T-helper 22 cell (primary cell): Measurements from ENCODE around the gene BARX2.

Experiments used
- DNase-seq: peaks from one replicate; pipeline ENCODE4 v3.0.0-alpha.2; 2020; ENCODE audit warnings: low read depth

The BARX2 gene

DNA sequence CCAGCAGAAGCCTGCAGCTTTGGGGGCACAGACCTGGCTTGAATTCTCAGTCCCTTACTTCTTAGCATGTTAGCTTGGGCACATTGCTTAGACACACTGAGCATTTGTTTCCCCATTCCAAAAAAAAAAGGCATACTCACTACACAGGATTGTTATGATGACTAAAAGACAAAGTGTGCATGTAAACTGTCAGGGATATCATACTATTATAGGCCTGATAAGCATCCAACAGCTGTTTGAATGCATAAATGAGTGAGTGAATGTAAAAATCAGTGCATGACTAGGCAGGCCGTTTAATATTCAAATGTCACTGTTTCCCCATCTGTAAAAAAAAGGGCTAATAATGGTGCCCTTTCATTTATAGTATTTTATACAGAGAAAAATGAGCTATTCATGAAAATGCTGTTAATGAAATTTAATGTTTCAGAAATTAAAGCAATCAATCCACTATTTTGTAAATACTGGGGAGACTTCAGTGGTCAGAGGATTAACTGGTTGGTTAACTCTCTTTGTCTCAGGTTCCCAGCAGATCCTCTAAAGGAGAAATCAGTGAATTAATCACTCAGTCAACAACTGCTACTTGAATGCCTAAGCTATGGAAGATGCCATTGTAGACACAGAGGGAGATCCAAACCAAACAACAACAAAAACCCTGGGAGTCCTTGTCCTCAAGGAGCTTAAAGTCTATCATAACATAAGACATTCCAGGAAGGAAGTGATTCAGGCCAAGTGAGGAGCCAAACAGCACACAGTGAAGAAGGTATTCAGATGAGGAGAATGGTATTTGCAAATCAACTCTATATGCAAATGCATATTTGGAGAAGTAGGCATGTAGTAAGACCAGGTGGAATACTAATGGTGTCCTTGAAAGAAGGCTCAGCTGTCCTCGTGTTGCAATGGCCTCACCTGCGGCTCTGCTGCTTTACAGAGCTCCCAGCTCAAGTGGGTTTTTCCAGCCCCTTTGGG lies 26.8 kb downstream of the BARX2 start:
- no peak for DNase-seq

DNA sequence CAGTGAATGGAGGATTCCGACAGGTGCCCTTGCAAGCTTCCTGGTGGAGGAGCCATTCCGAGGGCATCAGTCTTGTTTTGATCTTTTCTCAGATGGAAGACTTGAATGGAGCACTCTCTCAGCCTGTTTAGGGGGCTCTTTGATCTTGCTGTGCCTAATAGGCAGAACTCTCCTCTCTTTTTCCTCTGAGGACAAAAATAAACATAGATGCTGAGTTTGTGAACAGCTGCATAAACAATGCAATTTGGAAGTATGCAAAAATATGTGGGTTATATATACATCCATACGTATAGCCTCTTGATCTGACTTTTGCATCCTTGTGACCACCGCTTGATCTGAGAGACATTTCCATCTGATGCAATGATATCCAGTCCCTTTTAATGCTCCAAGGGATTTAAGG lies 29.1 kb downstream of the BARX2 start:
- no peak for DNase-seq

DNA sequence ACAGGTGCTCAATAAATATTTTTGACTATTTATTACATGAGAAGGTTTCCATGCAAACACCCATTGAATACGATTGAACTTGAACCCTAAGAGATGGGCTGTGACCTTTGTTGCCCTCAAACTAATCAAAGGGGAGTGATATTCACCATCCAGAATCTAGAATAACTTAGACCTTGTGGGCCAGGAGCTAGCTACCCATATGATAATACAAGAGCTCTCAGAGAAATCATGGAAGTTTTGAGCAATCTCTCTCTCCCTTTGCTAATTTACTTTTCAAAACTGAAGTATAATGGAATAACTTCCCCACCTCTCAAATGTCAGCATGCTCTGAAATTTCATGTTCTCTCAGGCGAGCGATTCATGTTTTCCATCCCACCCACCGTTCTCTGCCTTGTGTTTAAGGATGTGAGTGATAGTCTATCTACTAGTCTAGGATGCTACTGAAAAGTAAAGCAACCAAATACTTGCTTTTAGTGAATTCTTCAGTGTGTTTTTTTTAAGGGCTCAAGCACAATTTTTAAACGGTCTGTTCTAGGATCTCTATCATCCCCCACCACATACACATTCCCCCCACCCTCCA lies 33.3 kb downstream of the BARX2 start:
- DNase-seq, result no peak

DNA sequence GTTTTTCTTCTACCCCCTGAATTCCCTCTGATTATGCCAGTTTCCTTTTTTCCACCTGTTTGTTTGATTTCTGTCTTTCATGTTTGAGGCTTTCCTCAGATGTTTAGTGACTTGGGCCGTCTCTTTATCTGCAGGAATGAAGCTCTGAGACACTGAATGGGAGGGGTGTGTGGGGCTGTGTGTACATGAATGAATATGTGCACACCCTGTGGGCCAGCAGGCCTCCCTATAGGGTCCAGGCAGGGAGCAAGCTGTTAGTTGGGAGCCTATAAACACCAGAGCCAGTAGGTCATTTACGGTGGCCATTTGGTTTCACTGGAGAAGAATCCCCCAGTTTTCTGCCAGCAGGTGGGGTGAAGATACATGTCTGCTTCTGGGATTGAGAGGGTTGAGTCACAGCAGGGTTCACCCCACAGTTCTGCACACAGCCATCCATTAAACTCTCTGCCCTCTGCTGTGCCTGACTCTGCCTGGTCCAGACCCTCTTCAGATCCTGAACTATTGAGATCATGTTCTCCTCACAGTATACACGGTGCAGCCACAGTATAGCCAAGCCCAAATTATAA lies 34.8 kb downstream of the BARX2 start:
- DNase-seq, result no peak

DNA sequence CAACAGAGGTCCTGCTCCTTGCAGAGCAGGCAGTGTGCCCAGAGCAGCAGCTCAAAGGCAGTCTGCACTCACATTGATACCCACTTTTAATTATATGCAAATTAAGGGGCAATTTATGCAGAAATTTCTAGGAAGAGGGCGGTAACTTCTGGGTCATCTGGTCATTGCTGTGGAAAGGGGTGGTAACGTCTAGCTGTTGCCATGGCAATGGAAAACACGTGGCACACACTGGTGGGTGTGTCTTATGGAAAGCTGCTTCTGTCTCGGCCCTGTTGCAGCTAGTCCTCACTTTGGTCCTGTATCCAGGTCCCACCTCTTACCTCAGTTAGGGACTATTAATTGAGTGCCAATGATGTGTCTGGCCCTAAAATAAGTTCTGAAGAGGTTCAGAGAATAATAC lies 36.8 kb downstream of the BARX2 start:
- DNase-seq, result no peak

DNA sequence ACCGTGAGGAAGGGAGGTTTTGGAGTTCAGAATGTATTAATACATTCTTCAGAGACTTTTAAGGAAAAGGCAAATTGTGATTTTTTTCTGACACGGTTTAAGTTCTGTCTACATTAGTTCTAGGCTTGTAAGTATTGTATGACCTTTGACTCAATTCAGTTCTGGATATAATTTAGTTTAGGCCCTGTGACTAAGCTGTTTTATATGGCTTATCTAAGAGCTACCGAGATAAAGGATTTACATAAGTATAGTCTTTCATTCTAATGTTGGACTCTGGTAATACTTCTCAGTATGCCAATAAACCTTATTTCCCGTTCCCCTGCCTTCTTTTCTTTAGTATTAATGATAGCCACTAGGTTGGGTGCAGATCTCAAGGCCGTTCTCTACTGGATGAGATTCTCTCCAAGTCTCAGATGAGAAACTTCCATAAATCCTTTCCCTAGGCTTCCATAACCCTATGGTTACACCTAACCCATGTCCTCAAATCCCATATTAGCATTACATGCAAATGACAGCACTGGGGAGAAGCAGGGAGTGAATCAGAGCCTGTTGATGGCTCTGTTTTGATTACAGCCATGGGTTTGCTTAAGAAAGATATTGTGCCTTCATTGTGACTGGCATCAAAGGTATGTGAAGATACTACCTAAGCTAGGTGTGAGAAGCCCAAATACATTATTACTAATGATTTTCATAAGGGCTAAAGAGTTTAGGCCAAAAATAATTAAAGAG lies 38.7 kb downstream of the BARX2 start:
- DNase-seq, result no peak

DNA sequence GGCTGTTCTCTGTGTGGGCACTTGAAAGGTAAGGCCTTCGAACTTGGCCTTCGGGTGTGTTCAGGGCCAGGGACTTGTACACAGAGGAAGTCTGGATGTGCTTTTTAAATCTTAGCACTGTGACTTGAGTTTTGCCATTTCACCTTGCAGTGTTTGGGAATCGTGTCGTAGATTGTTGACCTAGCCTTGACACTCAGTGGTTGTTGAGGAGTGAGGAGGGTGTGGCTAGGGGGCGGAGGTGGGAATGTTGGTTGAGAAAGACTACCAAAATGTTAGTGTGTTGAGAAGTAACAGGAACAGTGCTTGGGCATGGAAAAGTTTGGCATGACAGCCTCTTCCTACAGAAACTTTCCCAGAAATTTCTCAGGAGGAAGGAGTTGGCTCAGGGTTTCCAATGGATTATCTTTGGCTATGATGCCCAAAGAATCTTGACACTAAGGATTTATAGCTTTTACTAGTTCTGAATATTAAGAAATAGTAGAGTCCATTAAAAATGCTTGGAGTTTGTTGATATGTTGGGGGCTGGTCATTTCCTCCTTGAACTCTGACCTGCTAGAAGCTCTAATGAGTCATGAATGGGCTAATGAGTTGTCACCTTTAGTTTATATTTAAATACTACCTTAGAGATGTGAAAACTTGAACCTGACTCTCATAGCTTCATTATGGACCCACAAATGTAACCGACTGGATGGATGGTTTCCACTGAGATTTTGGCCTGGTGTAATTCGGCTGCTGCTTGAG lies 40.6 kb downstream of the BARX2 start:
- no peak for DNase-seq

DNA sequence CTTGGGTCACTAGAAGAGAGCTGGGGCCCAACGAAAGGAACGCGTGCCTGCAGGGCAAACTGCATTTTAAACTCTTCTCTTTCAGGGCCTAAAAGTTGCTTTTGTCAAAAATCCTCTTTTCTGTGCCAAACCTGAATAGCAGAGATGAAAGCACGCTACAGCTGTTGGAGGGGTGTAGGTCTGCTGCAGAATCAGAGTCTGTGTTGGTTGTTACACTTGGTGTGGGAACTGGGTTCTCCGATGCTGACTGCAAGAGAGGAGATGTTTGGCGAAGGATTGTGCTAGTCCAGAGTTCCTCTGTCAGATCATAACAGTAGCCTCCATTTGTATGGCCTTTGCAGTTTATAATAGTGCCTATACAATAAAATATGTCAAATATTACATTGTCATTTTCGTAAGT lies 41.8 kb downstream of the BARX2 start:
- no peak for DNase-seq

DNA sequence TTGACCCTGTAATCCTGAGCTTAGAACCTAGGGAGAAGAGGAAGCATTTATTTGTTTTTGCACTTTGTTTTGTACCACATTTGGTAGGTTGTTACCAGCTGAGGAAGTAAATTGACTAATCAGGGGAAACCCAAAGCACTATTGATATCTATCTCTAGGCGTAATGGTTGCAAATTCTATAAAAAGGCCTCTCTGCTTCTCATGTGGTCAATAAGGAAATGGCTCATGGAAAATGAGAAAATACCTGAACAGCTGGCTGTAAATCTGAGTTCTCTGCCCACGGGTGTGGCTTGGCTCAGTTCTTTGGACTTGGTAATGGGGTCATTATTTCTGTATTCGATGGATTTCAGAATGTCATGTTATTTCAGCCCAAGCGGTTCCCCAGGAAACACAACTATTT lies 42.4 kb downstream of the BARX2 start:
- DNase-seq, result no peak

DNA sequence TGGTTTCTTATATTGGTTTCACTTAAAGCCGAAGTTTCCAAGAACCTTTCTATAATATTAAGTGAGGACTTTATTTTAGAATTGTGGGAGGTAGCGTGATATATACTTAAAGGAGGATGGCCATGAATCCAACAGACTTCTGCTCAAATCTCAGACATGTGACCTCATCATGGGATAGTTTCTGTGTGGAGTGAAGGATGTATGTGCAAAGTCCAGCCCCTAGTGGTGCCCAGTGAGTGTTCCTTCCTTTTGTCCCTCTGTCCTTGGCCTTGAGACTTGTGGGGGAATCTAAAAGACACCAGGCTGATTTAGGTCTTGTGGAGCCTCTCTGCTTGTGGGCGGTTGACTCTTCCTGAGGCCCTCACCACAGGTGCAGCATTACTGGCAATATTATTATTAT lies 43.7 kb downstream of the BARX2 start:
- DNase-seq, result no peak

DNA sequence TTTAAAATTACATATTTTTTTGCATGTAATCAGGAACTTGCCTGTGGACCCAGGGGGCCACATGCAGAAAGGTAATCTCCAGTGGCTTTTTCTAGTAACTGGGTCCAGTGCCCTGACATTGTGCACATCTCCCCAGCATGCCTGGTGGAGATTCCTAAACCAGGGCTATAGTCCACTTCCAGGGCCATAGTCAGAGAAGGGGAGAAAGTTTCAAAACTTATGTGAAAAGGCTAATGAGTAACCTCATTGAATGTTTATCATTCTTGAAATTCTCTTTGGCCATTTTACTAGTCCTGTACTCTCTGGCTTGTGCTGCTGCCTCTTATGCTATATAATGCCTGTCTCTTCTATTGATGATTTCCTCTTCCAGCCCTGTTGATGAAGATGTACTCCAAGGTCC lies 47.8 kb downstream of the BARX2 start:
- DNase-seq, result no peak

DNA sequence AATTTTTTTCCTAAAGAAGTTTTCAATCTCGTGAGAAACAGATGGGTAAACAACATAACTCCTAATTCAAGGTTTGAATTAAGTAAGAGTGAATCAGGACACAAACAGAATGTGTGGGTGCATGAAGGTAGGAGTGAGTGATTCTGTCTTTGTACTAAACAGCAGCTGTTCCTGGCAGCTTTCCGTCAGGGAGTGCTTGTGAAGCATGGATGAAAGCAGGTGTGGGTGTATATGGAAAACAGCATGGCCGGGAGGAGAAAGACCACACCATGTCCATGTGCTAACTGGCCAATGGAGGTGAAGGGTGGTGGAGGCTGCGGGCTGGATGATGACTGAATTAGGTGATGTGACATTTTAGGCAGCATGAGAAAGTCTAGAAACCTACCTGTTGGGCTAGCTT lies 49.6 kb downstream of the BARX2 start:
- no peak for DNase-seq

DNA sequence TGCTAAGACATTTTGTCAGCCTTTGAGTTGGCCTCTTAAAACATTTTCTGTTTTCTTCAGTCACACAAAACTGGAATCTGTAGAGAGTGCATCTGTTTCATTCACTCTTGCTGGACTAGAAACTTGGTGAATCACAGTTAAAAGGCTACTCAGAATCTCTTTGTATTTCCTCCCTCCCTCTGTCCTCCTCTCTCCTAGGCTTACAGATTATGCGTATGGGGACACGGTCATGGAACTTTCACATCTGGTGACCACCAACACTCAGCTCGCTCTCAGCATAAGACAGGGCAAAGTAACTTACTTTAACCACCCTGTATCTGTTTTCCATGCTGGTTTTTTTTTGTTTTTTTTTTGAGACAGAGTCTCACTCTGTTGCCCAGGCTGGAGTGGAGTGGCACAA lies 50.4 kb downstream of the BARX2 start:
- DNase-seq, result no peak

DNA sequence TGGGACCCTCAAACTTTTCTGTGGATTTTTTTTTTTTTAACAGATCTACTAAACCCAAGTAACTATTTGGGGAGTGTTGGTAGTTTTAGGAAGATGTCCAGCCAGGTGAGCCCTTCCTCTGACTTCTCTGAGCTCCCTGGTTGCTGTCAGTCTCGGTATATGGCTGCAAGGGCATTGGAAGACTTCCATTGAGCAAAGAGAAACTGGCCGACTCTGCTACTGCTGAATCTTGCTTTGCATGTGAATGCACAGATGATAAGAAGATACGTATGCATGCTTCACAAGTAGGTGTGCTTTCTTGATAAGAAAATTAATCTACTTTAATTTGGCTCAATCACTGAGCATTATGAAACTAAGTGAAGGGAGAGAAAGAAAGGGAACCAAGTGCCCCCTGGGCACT lies 51.1 kb downstream of the BARX2 start:
- no peak for DNase-seq

DNA sequence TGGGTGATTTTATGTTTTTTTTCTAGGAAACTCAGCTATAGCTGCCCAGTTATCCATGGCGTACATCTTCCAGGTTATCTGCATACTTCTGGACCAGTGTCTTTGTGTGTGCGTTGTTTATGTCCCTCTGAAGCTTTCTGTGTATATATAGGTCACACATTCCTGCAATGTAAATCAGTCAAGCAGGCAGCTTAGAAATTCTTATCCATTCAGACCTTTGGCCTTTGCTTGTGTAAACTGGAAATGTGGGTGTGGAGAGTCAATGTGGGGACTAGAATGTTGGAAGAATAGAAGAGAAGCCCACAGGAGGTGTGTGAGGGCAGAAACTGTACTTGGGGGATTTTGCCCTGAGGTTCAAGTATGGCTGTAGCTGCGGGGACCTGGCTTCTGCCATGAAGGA lies 51.7 kb downstream of the BARX2 start:
- no peak for DNase-seq

DNA sequence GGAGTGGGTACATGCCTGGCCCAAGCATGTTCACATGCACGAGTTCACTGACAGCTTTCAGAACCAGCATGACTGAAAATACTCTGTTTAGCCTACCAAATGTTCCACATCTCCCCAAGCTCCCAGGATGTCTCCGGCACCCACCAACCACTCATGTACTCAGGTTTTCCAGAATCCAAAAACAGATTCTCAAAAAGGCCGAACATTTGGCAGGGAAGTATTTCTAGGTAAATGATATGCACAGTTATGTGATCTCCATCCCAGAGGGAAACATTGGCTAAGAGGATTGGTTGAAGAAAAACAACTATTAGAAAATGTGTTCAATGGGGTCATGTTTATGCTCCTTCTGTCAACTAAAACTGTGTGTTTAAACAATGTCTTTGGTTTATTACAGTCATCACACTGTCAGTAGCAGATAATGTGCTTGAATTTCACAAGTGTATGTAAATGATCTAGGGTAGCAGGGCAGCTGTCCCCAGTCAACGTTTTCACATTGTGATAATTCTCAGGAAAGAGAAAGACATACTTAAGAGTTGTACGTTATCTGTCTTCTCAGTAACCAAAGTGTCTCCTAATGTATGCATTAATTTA lies 52.3 kb downstream of the BARX2 start:
- no peak for DNase-seq

DNA sequence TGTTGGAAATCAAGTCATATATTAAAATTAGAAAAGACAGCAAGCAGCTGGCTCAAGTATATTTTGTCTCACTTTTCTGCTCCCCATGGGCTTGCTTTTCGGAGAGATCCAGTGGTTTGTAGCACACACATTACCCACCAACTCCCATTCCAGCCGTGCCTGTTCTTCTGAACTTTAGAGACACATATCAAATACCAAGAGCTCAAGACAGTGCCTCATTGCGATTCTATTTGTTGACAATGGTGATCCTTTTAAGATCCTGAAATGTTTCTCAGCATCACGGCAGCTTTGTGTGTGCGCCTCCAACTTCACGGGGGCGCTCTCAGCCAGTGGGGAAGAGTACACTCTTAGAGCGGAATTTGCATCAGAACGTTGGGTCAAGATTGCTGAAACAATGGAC lies 52.9 kb downstream of the BARX2 start:
- no peak for DNase-seq

DNA sequence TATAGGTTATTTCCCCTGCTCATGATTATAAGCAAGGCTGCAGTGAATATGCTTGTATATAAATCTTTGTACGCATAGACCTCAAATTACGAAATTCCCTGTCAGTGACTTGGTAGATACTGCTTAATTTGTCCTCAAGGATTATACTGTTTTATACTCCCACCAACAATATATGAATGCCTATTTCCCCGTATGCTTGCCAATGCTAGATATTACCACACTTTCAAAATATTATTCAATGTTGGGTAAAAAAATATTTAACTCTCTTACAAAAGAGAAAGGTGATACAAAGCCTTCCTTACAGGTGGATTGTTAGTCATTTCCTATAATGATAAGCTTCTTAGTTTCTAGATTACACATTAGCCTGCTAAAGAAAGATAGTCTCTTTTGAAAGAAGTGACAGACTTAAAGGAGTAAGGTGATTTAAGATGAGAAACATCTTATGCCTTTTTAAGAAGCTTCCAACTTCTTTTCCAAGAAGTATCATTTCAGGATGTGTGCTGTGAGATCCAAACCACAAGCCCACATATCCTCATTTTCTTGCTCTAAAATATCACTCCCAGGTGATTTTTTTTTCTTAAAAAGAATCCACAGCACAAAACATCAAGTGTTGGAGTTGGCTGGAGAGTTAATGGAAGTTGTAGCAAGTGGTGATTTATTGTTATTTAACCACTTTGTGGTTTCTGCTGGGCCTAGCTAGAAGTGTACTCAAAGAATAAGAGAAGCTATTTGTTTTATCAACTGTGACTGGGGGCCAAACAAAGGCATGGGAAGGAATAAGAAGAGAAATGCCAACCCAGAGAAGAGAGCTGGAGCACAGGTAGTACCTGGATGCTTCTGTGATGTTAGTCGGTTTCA lies 59.2 kb downstream of the BARX2 start:
- DNase-seq, result no peak

DNA sequence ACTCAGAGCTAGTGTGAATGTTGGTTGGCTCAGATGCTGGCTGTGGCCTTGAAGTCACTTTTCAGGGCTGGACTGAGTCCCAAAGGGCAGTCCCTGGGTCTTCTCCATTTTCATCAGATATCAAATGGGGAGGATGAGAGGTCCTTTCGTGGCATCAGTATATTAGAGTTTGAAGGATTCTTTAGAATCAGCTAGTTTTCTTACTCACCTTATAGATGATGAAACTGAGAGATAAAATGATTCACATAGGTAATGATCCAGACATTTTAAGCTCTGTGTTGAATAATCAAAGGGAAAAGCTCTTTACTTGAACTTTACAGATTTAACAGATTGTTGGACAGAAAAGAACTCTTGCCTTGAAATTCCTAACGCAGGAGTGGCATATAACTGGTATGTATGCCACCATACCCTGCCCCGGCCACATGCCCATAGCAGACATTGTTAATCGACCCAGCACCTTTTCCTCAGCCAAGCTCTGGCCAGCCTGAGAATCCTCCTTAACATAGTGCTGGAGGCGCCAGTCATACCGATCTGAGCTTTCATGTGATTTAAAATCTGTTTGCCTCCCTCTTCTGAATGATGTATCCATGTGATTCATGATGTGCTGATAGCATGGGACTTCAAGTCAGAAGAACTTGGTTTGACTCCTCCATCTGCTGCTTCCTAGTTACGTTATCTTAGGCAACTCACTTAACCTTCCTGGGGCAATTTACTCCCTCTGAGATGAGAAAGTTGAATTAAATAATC lies 60.0 kb downstream of the BARX2 start:
- no peak for DNase-seq

DNA sequence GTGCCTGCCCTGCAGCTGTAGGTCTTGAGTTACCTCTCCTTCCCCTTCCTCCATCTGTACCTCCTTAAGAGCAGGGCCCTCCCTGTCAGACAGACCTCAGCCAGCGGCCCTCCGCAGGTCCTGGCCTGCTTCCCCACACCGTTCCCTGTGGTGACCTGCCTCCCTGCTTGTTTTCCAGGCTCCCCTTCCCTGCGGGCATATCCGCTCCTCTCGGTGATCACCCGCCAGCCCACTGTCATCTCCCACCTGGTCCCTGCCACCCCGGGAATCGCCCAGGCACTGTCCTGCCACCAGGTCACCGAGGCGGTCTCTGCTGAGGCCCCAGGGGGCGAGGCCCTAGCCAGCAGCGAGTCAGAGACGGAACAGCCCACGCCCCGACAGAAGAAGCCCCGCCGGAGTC lies 60.9 kb downstream of the BARX2 start:
- no peak for DNase-seq
